ENCODE results near the gene ATG3. TPM values are rescaled to one million over a fixed set of nuclear protein-coding genes. Genes with fewer than 3 reads are reported as not detected.

Gene ATG3
- polyA plus RNA-seq, 1 donor (not counting 4 experiments of a cell fraction or from before 2014, with no cell fraction given) = 61.3 TPM

GRCh38 chr3:112582244-112582874 lies 20.6 kb upstream of the ATG3 start:
- Histone ChIP-seq H3K4me1 (ENCODE audit: control insufficient read depth, extremely low read depth, insufficient read depth, low read length) (peaks cover 3% of the 10 kb centered on the region), H3K79me2 (ENCODE audit: control insufficient read depth, insufficient read depth, low read length) (no peaks in the 10 kb centered on the region), H4K20me1 (ENCODE audit: control insufficient read depth, extremely low read depth, insufficient read depth, low read length) (no peaks in the 10 kb centered on the region), H3K27ac (ENCODE audit: control insufficient read depth, insufficient read depth, low read length) (no peak overlapping the region), H3K4me3 (ENCODE audit: control insufficient read depth in 2 of 3, extremely low read depth in 1 of 3, insufficient read depth in 2 of 3, low read depth in 1 of 3, low read length in 3 of 3) (no peak overlapping the region), H3K27me3 (ENCODE audit: control insufficient read depth, extremely low read depth, insufficient read depth, low read length) (no peaks in the 10 kb centered on the region), H3K36me3 (ENCODE audit: control insufficient read depth in 2 of 2, extremely low read depth in 1 of 2, insufficient read depth in 2 of 2, low read length in 2 of 2) (peaks cover 4 to 8% of the 10 kb centered on the region in 2 experiments), H3K9me3 (ENCODE audit: control insufficient read depth, low read depth, low read length) (no peaks in the 10 kb centered on the region), H2AFZ (ENCODE audit: control insufficient read depth, low read length) (no peak overlapping the region), H3K9me1 (ENCODE audit: control insufficient read depth, extremely low read depth, insufficient read depth, low read length) (no peaks in the 10 kb centered on the region), H3K4me2 (ENCODE audit: control insufficient read depth, extremely low read depth, insufficient read depth, low read depth, low read length) (no peak overlapping the region), H3K9ac (ENCODE audit: control insufficient read depth, extremely low read depth, insufficient read depth, low read length) (no peak overlapping the region)
- dilution Hi-C loops (cut with MboI; ENCODE audit: extremely low pct_ligation_motif_present, low sequenced_read_pairs) = no loop called here
- TF ChIP-seq, protein P1, sequence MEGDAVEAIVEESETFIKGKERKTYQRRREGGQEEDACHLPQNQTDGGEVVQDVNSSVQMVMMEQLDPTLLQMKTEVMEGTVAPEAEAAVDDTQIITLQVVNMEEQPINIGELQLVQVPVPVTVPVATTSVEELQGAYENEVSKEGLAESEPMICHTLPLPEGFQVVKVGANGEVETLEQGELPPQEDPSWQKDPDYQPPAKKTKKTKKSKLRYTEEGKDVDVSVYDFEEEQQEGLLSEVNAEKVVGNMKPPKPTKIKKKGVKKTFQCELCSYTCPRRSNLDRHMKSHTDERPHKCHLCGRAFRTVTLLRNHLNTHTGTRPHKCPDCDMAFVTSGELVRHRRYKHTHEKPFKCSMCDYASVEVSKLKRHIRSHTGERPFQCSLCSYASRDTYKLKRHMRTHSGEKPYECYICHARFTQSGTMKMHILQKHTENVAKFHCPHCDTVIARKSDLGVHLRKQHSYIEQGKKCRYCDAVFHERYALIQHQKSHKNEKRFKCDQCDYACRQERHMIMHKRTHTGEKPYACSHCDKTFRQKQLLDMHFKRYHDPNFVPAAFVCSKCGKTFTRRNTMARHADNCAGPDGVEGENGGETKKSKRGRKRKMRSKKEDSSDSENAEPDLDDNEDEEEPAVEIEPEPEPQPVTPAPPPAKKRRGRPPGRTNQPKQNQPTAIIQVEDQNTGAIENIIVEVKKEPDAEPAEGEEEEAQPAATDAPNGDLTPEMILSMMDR (optimal IDR thresholded peaks at IDR 0.05 in 1 of 3, IDR thresholded peaks at IDR 0.05 in 1 of 3, conservative IDR thresholded peaks at IDR 0.05 in 1 of 3; ENCODE audit: extremely low read depth in 1 of 3, insufficient read depth in 2 of 3, low read length in 3 of 3) = peak in 2 of 3 experiments; percentile 44 to 46
- TF ChIP-seq EZH2 (IDR thresholded peaks at IDR 0.05; ENCODE audit: low read length) = no peak
- FAIRE-seq (peak; percentile 67), DNase-seq (ENCODE audit: low read depth, low spot score) (no peak)

DNA sequence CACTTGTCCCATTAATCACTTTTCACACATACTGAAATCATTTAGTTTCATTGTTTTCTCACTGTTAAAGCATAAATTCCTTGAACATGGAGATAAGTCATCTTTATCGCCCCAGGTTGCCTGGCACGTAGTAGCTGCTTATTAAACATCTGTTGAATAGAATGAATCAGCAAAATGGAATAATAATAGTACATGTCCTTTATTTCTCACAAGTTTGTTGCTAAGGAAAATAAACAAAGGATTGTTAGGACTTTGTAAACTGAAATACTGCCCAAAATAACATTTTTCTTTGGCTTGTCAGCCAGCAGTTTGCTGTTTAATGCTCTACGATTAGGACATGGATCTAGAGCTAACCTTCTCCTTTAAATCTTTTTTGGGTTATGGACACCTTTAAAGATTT lies 17.9 kb upstream of the ATG3 start:
- H3K27ac ChIP-seq (ENCODE audit: control insufficient read depth, insufficient read depth, low read length) = peak overlapping the region; percentile 24
- H4K20me1 ChIP-seq (ENCODE audit: control insufficient read depth, extremely low read depth, insufficient read depth, low read length) = no peaks in the 10 kb centered on the region
- dilution Hi-C loops (cut with MboI; ENCODE audit: extremely low pct_ligation_motif_present, low sequenced_read_pairs) = no loop called here
- H3K9me1 ChIP-seq (ENCODE audit: control insufficient read depth, extremely low read depth, insufficient read depth, low read length) = no peaks in the 10 kb centered on the region
- TF ChIP-seq, protein P1 (optimal IDR thresholded peaks at IDR 0.05 in 1 of 3, IDR thresholded peaks at IDR 0.05 in 1 of 3, conservative IDR thresholded peaks at IDR 0.05 in 1 of 3; ENCODE audit: extremely low read depth in 1 of 3, insufficient read depth in 2 of 3, low read length in 3 of 3) = no peak
- no peak for TF ChIP-seq EZH2 (IDR thresholded peaks at IDR 0.05; ENCODE audit: low read length)
- H3K9me3 ChIP-seq (ENCODE audit: control insufficient read depth, low read depth, low read length) = no peaks in the 10 kb centered on the region
- no peaks in the 10 kb centered on the region for H3K27me3 ChIP-seq (ENCODE audit: control insufficient read depth, extremely low read depth, insufficient read depth, low read length)
- H3K9ac ChIP-seq (ENCODE audit: control insufficient read depth, extremely low read depth, insufficient read depth, low read length) = peak overlapping the region; percentile 4
- FAIRE-seq (no peak), DNase-seq (ENCODE audit: low read depth, low spot score) (no peak)
- no peak overlapping the region for H3K4me2 ChIP-seq (ENCODE audit: control insufficient read depth, extremely low read depth, insufficient read depth, low read depth, low read length)
- H3K4me1 ChIP-seq (ENCODE audit: control insufficient read depth, extremely low read depth, insufficient read depth, low read length) = peaks cover 3% of the 10 kb centered on the region
- no peak overlapping the region for H3K4me3 ChIP-seq (ENCODE audit: control insufficient read depth in 2 of 3, extremely low read depth in 1 of 3, insufficient read depth in 2 of 3, low read depth in 1 of 3, low read length in 3 of 3)
- no peaks in the 10 kb centered on the region for H3K79me2 ChIP-seq (ENCODE audit: control insufficient read depth, insufficient read depth, low read length)
- H2AFZ ChIP-seq (ENCODE audit: control insufficient read depth, low read length) = no peak overlapping the region
- peaks cover 4 to 8% of the 10 kb centered on the region in 2 experiments for H3K36me3 ChIP-seq (ENCODE audit: control insufficient read depth in 2 of 2, extremely low read depth in 1 of 2, insufficient read depth in 2 of 2, low read length in 2 of 2)
